Keratinocyte (primary cell): ENCODE results near the gene BORCS8.

Source experiments
- EZH2 ChIP-seq: IDR thresholded peaks from one replicate; pipeline ENCODE4 v1.6.1; 2012; ENCODE audit warnings: inconsistent platforms, mild to moderate bottlenecking, low read length, moderate library complexity
- TF ChIP-seq, protein P1 (sequence below), 3 experiments: IDR thresholded peaks in 1 of 3; conservative IDR thresholded peaks in 1 of 3; optimal IDR thresholded peaks in 1 of 3; 2 replicates in 2 of 3; 3 replicates in 1 of 3; pipeline versions ENCODE3 to v1.5.1; 2011; ENCODE audit warnings: low read length in 3 of 3, mild to moderate bottlenecking in 3 of 3, moderate library complexity in 2 of 3, control low read depth in 1 of 3, inconsistent platforms in 1 of 3; ENCODE audit not compliant: insufficient read depth in 2 of 3; ENCODE audit errors: extremely low read depth in 1 of 3

DNA sequence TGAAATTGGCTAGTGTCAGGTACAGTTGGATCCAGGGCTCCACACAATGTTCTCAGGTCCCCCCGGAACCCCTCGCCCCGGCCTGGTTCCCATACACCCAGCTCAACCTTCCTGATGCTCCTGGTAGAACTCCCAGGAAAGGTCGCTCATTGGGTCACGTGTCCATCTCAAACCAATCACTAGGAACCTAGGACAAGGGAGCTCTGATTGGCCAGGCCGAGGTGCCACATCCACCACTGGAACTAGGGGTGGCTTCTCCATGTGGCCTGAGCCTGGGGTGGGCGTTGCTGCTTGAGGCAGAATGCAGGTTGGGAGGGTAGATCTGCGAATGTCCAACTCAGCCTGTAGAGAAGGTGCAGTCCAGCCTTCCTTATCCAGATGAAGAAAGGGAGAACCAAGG lies 15.0 kb downstream of the BORCS8 start:
- TF ChIP-seq, protein P1, sequence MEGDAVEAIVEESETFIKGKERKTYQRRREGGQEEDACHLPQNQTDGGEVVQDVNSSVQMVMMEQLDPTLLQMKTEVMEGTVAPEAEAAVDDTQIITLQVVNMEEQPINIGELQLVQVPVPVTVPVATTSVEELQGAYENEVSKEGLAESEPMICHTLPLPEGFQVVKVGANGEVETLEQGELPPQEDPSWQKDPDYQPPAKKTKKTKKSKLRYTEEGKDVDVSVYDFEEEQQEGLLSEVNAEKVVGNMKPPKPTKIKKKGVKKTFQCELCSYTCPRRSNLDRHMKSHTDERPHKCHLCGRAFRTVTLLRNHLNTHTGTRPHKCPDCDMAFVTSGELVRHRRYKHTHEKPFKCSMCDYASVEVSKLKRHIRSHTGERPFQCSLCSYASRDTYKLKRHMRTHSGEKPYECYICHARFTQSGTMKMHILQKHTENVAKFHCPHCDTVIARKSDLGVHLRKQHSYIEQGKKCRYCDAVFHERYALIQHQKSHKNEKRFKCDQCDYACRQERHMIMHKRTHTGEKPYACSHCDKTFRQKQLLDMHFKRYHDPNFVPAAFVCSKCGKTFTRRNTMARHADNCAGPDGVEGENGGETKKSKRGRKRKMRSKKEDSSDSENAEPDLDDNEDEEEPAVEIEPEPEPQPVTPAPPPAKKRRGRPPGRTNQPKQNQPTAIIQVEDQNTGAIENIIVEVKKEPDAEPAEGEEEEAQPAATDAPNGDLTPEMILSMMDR (optimal IDR thresholded peaks at IDR 0.05 in 1 of 3, IDR thresholded peaks at IDR 0.05 in 1 of 3, conservative IDR thresholded peaks at IDR 0.05 in 1 of 3; ENCODE audit: extremely low read depth in 1 of 3, insufficient read depth in 2 of 3, low read length in 3 of 3): no peak
- TF ChIP-seq EZH2: no peak
